KBM-7 (cell line): ENCODE data around the gene GJA5.

ENCODE experiments used
- DNase-seq: peaks from one replicate; pipeline ENCODE4 v3.0.0-alpha.2; 2015
- in situ Hi-C: fragments of 300-500 bp; cut with MboI; formaldehyde crosslinking; loops from 2 replicates; pipeline ENCODE4 v1.14.3; 2020; ENCODE audit warnings: low sequenced_read_pairs, low pct_unique_long_range_greater_than_20kb, mixed read lengths

The GJA5 gene

DNA sequence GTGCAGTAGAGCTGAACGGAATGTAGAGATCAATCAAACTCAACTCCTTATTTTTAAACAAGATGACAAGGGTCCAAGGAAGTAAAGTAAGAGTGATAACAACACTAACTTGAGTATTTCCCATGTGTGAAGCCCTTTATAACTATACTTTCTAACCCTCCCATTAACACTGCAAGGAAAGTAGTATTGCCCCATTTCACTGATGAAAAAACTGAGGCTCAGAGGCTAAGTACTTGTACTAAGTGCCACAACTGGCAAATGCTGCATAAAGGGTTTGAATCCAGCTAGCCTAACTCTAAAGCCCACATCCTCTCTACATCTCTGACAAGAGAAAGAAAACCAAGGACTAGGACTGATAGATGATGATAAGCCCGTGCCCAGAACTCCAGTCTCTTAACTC is 8.2 kb upstream of the GJA5 start:
- in situ Hi-C loops = no loop called here

GRCh38 chr1:147768101-147768500 is 7.7 kb upstream of the GJA5 start:
- in situ Hi-C loops = no loop called here
- DNase-seq = no peak

More for the DNA sequence above, 8.2 kb upstream of the GJA5 start:
- DNase-seq = no peak

GRCh38 chr1:147762233-147763024 is 2.0 kb upstream of the GJA5 start:
- DNase-seq = no peak
- in situ Hi-C loops = no loop called here

DNA sequence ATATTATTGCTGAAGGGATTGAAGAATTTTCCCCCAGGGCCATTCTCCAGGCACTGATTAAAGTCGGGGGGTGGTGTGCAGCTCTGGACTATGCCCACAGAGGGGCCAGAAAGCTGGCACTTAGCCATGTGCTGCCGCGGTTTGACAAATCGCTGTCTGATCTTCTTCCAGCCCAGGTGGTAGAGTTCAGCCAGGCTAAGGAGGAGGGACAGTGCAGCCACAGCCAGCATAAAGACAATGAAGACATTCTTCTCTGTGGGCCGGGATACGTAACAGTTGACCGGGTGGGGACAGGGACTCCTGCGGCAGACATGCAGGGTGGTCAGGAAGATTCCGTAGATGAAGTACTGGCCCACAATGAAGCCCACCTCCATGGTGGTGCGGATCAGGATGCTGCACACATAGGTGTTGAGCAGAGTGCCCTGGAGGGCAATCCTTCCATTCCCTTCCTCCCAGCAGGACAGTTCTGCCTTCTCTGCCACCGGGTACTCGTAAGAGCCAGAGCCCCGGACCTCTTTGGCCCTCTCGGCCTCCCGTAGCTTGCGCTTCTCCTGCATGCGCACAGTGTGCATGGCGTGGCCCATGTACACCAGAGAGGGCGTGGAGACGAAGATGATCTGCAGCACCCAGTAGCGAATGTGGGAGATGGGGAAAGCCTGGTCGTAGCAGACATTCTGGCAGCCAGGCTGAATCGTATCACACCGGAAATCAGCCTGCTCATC is 1.9 kb downstream of the GJA5 start:
- in situ Hi-C loops = no loop called here
- DNase-seq = no peak

DNA sequence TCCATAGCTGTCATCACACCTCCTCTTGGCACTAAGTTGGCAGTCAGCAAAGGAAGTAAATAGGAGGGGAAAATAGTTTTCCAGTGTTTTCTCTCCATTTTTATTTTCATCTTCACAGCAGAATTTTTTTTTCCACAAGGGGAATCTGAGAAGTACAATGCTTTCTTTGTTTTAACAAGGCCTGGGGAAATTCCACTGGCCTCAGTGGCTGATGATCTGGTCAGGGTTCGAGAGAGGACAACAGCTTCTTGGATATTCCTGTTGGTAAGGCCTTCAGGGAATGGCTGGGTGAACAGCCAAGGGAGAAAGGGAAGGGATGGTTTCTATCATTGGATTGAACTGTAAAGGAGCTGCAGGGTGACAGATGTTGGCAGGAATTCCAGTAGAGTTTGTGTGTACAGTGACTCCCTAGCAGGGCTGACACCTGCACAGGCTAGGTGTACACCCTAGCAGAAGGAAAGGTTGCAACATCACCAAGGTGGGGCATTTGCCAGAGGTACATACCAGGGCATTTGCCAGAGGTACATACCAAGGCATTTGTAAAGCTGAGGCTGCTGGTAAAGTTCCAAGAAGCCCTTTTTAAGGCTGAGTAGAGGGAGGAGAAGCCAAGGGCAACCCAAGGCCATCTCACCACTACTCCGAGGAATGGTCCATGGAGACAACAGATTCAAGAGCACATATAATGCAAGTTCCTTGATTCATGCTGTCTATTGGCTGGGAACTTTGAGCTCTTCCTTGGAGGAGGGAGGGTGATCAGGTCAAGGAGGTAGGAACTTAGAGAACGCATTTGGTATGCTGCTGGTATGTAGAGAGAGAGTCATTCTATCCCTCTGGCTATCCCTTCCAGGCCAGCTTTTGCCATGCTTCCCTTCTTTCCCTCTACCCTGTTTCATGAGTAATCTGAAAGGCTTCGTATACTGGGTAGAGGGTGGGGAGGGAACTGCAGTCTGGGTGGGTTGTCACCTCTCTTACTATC is 3.1 kb downstream of the GJA5 start:
- no peak for DNase-seq
- in situ Hi-C loops = no loop called here

GRCh38 chr1:147756341-147756740 is 4.1 kb downstream of the GJA5 start:
- DNase-seq = no peak
- in situ Hi-C loops = no loop called here

GRCh38 chr1:147754661-147755060 is 5.7 kb downstream of the GJA5 start:
- in situ Hi-C loops = no loop called here
- DNase-seq = no peak

- in situ Hi-C loops = no loop called here
- no peak for DNase-seq
These were observed 7.3 kb downstream of the GJA5 start for GRCh38 chr1:147753081-147753480.

DNA sequence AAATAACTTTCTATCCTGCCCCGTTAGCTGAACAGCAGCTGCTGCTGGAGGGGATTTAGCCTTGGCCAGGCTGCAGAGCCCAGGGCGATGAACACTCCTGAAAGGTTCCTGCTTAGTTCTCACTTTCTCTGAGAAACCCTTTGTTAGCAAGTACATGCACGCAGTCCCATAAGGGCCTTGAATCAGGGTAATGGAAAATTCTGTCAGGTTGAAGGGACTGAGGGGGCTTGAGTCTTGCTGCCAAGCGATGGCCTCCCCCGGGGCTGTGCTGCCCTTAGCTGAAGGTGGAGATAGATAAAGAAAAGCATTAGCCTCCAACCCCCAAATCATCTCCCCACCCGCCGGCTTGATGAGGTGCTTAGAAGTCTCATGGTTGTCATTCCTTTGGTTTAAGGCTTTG is 7.9 kb downstream of the GJA5 start:
- DNase-seq = no peak
- in situ Hi-C loops = no loop called here

DNA sequence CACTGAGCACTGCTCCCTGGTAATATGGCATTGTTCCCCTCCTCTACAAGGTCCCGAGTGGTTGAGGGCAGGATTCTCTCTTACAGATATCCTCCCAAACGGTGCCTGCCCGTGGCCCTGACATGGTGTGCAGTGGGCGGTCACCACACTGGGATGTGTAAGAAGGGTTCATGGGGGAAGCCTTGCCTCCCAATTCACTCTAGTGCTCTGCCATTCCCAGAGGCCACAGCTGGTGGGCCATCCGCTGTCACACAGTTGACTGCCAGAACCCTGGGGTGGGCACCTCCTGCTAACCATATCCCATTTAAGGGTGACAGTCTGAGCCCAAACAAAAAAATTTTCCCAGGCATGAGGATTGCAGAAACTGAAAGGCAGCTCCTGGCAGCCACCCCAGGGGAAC is 9.1 kb downstream of the GJA5 start:
- in situ Hi-C loops = no loop called here
- no peak for DNase-seq

DNA sequence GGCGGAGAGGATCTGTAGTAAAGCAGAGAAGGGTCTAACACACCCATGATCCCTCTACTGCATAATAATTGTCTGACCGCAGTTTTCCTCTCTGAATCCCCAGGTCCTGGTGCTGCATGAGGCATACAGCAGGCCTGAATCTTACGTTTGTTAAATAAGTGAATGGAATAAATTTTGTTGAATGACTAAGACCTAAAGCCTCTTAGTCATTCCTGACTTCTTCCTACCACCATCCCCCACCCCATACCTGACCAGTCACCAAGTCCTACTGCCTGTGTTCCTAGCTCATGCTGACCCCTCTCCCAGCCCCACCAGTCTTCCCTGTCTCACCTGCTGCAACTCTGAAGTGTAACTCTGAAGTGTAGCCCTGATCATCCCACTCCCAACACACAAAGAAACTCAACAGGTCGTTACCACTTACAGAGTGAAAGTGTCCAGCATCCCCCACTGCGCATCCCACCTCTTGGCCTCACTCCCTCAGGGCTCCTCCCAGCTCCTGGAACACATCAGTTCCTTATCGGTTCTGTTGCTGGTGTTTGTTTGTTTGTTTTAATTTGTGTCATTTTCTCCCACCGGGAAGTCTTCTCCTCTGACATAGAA is 9.7 kb downstream of the GJA5 start:
- no peak for DNase-seq

GRCh38 chr1:147749792-147750191 is 10.6 kb downstream of the GJA5 start:
- DNase-seq = no peak
- in situ Hi-C loops = no loop called here

More for the DNA sequence above, 9.7 kb downstream of the GJA5 start:
- in situ Hi-C loops = no loop called here

- no peak for DNase-seq
- in situ Hi-C loops = no loop called here
These were observed 11.6 kb downstream of the GJA5 start for GRCh38 chr1:147748676-147749350.

- in situ Hi-C loops = no loop called here
- DNase-seq = no peak
These were observed 12.4 kb downstream of the GJA5 start for GRCh38 chr1:147747966-147748365.

GRCh38 chr1:147745271-147745670 is 15.1 kb downstream of the GJA5 start:
- DNase-seq = no peak
- in situ Hi-C loops = no loop called here

DNA sequence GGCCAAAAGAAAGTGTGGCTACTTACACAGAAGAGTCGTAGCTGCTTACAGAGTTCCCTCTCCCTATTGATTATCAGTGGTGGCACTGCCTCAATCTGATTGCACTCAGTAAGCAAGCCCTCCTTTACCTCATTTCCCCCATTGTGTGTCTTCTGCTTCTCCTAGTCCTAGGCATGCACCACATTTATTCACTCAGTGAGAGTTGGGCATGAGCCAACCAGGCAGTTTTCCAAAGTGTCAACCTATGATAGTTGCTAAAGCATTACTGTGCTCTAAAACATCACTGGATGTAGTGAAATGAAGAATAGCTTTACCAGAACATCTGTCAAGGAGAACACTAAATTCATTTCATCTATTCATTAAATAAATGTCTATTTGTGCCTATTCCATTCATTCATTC is 19.3 kb downstream of the GJA5 start:
- no peak for DNase-seq
- in situ Hi-C loops = no loop called here

DNA sequence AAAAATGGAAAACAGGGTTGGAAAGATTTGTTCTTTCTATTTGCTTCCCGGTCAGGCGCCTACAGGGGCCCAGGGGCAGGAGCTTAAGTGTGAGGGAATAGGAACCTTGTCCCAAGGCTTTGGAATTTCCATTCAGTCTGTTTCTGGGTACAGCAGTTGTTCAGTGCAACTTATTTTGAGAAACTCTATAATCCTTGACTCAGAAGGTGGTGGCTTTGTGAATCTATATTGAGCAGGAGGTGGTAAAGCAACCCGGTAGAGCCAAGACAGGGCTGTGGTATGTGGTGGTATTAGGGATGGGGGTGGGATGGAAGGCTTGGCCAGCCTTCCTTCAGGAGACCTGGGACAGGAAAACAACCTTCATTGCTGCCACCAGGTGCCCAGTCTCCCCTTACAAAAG is 20.0 kb downstream of the GJA5 start:
- in situ Hi-C loops = no loop called here
- no peak for DNase-seq

DNA sequence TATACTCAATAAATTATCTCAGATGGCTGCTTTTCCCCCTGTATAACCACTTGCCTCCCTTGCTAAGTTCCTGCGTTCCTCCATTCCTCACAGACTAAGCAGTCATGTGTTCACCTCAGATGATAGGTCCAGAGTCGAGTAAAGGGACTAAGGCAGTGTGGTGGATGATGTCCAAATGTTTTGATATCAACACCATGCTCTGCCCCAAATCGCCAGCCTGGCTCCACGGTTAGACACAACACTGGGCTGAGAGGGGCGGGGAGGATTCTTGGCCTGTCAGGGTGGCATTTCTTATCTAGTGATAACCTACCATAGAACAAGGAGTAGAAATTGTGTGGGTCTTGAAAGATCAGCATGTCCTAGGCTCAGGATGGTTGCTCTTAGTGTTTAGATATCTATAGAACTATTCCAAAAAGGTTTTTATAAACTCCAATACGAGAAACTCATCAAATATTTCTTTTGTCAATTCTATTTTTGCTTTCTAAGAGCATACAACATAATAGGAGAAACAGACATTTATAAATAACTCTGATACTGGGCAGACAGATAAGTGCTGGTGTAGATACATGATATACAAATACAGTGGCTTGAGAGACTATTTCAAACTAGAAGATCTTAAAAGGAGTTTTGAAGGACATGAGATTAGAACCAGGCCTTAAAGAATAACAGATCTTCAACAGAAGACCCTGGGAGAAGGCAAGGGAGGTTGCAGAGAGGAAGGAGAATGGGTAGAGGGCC is 21.5 kb downstream of the GJA5 start:
- in situ Hi-C loops = no loop called here
- DNase-seq = no peak
